PC-9 (cell line): Measurements from ENCODE around the gene CCT2. TPM values are rescaled to one million over a fixed set of nuclear protein-coding genes. Genes with fewer than 3 reads are reported as not detected.

Experiments
- Bru-seq: library from RNA; stranded (reverse); fragments of 400-500 nt; gene quantifications from one replicate; lab custom pipeline; 2021; lab: Mats Ljungman, UMichigan
- BruChase-seq, 2 experiments: library from RNA; stranded (reverse); fragments of 400-500 nt; gene quantifications; one replicate each; lab custom pipeline; 2021; lab: Mats Ljungman, UMichigan
- BruUV-seq: library from RNA; stranded (reverse); fragments of 400-500 nt; replicated peaks from 2 replicates; lab custom pipeline; 2021; lab: Mats Ljungman, UMichigan
- CTCF ChIA-PET: fragments of 300-600 bp; sonication (Branson Sonifier 250); formaldehyde crosslinking; loops from one replicate; lab custom pipeline; 2022; ENCODE audit warnings: antibody characterized with exemption; lab: Charles Lee
- POLR2A ChIA-PET: fragments of 300-600 bp; sonication (Branson Sonifier 250); formaldehyde crosslinking; loops from one replicate; lab custom pipeline; 2022; ENCODE audit warnings: antibody characterized with exemption; ENCODE audit not compliant: unreplicated experiment; lab: Charles Lee
- DNase-seq, 2 experiments: peaks; one replicate each; pipeline versions ENCODE4 v3.0.0 to v3.0.0-alpha.2; 2015 to 2022; ENCODE audit warnings: mixed read lengths in 1 of 2
- H2AFZ ChIP-seq: fragments of 200-600 bp; sonication (generic); 2 replicates; pipeline ENCODE4 v1.8.1; 2017; ENCODE audit warnings: antibody characterized with exemption
- H3F3A ChIP-seq: fragments of 200-600 bp; sonication (generic); 2 replicates; pipeline ENCODE4 v1.8.1; 2017; ENCODE audit warnings: antibody characterized with exemption, mild to moderate bottlenecking, low read depth; ENCODE audit not compliant: insufficient read depth
- H3K27ac ChIP-seq: fragments of 200-600 bp; sonication (generic); 2 replicates; pipeline ENCODE4 v1.6.1; 2016; ENCODE audit warnings: mixed run types
- H3K27me3 ChIP-seq: fragments of 200-600 bp; sonication (generic); 2 replicates; pipeline ENCODE4 v1.6.1; 2016; ENCODE audit warnings: low read depth, mixed run types; ENCODE audit not compliant: insufficient read depth
- H3K36me3 ChIP-seq: fragments of 200-600 bp; sonication (generic); 2 replicates; pipeline ENCODE4 v1.6.1; 2016; ENCODE audit warnings: low read depth, mixed run types
- H3K4me1 ChIP-seq: fragments of 200-600 bp; sonication (generic); replicated peaks from 2 replicates; pipeline ENCODE4 v1.6.1; 2016; ENCODE audit warnings: mixed run types; ENCODE audit not compliant: insufficient read depth
- H3K4me2 ChIP-seq: fragments of 200-600 bp; sonication (generic); 2 replicates; pipeline ENCODE4 v1.6.1; 2017; ENCODE audit warnings: mixed run types
- H3K4me3 ChIP-seq: fragments of 200-600 bp; sonication (generic); 2 replicates; pipeline ENCODE4 v1.6.1; 2016; ENCODE audit warnings: mixed run types
- H3K79me2 ChIP-seq: fragments of 200-600 bp; sonication (generic); 2 replicates; pipeline ENCODE4 v1.6.1; 2017; ENCODE audit warnings: low read depth, mixed run types
- H3K9me2 ChIP-seq: fragments of 200-600 bp; sonication (generic); 2 replicates; pipeline ENCODE4 v1.8.1; 2017; ENCODE audit warnings: mild to moderate bottlenecking; ENCODE audit not compliant: insufficient read depth
- H3K9me3 ChIP-seq: fragments of 200-600 bp; sonication (generic); 2 replicates; pipeline ENCODE4 v1.8.1; 2016; ENCODE audit warnings: low read depth; ENCODE audit not compliant: insufficient read depth
- H4K20me1 ChIP-seq: fragments of 200-600 bp; sonication (generic); 2 replicates; pipeline ENCODE4 v1.8.1; 2017; ENCODE audit not compliant: insufficient read depth
- CTCF ChIP-seq: fragments of 200-600 bp; sonication (generic); conservative IDR thresholded peaks from 2 replicates; pipeline ENCODE4 v1.6.1; 2017; ENCODE audit warnings: mixed run types, antibody characterized with exemption, mild to moderate bottlenecking, moderate library complexity
- EZH2 ChIP-seq: fragments of 200-600 bp; sonication (generic); IDR thresholded peaks from 2 replicates; pipeline ENCODE4 v1.8.0; 2017; ENCODE audit warnings: antibody characterized with exemption, low read depth
- intact Hi-C: fragments of 100-400 bp; cut with micrococcal nuclease; formaldehyde crosslinking; loops from one replicate; pipeline ENCODE4 v1.10.0; 2022; ENCODE audit not compliant: unreplicated experiment
- long read RNA-seq: library from polyadenylated mRNA; stranded (forward); transcript quantifications from one replicate; pipeline ENCODE4 v2.0.0, GENCODE V29; 2022
- total RNA-seq: library from RNA; stranded (reverse); gene quantifications from 2 replicates; pipeline ENCODE4 v1.2.3, GENCODE V29; 2021

The CCT2 gene
- total RNA-seq = 136 and 162 TPM in 2 replicates
- Bru-seq, nascent RNA = percentile 97 among the genes with signal in this experiment
- BruChase-seq, experiment 1, labeled RNA remaining after a 2-hour chase = percentile 97 among the genes with signal in this experiment
- BruChase-seq, experiment 2, labeled RNA remaining after a 6-hour chase = percentile 99 among the genes with signal in this experiment
- long read RNA-seq, transcript CCT2-201 (16 exons, 2,041 nt) = major isoform, 247 of 275 reads
- long read RNA-seq, partial matches to known transcripts = 12 of 275 reads
- long read RNA-seq, other reads (novel, unspliced or antisense) = 16 of 275 reads

GRCh38 chr12:69585189-69586062 is at the start of gene CCT2:
CCT2 (plus strand) TSS chr12:69585459; CDS start chr12:69585522, 63 bp downstream.
- Histone ChIP-seq H3K4me1 (peaks cover 13% of the 10 kb centered on the region; the same call in 1 of the 2 replicates), H3K36me3 (peaks cover 43% of the 10 kb centered on the region), H4K20me1 (peaks cover 35% of the 10 kb centered on the region), H2AFZ (peak within 1 kb of the TSS; percentile 96), H3K9me2 (no peaks in the 10 kb centered on the region), H3F3A (peaks cover 6% of the 10 kb centered on the region; the same call in 1 of the 2 replicates), H3K4me2 (peak within 1 kb of the TSS; percentile 97), H3K27ac (peak within 1 kb of the TSS; percentile 82), H3K79me2 (peaks cover 47% of the 10 kb centered on the region), H3K9me3 (no peaks in the 10 kb centered on the region), H3K4me3 (peak within 1 kb of the TSS; percentile 77), H3K27me3 (no peaks in the 10 kb centered on the region)
- TF ChIP-seq EZH2 (no peak), CTCF (no peak; the same call in 1 of the 2 replicates)
- peak; percentile 85 to 93 for DNase-seq
- POLR2A ChIA-PET = interaction anchor here (0.5 to 0.7 kb wide), 4 partner anchors 9 to 1542 kb away, joined by 3 to 7 read pairs (median 3); no protein-coding TSS in a partner anchor
- CTCF ChIA-PET = interaction anchor here (0.6 kb wide), 1 partner anchor 27 kb away, joined by 4 read pairs; no protein-coding TSS in a partner anchor
- intact Hi-C loops = loop anchor here (5.0 kb wide), 1 partner anchor 178 kb away; no protein-coding TSS in a partner anchor
- TSS peak; percentile 88 for BruUV-seq

GRCh38 chr12:69540987-69541386 is 44.3 kb upstream of the CCT2 start:
- H3K36me3 ChIP-seq = no peaks in the 10 kb centered on the region
- H3K9me3 ChIP-seq = no peaks in the 10 kb centered on the region
- intact Hi-C loops = no loop called here
- POLR2A ChIA-PET = no interaction called here
- TF ChIP-seq EZH2 = no peak
- TF ChIP-seq CTCF = no peak; the same call in 1 of the 2 replicates
- DNase-seq = no peak
- no peaks in the 10 kb centered on the region for H3K79me2 ChIP-seq
- CTCF ChIA-PET = no interaction called here
- H3K9me2 ChIP-seq = no peaks in the 10 kb centered on the region
- no peak overlapping the region for H3K27ac ChIP-seq
- no peaks in the 10 kb centered on the region for H3K27me3 ChIP-seq
- peaks cover 5% of the 10 kb centered on the region; the same call in 1 of the 2 replicates for H4K20me1 ChIP-seq
- H3K4me2 ChIP-seq = no peak overlapping the region
- peaks cover 4% of the 10 kb centered on the region; the same call in 1 of the 2 replicates for H3F3A ChIP-seq
- H3K4me3 ChIP-seq = no peak overlapping the region
- H3K4me1 ChIP-seq = no peaks in the 10 kb centered on the region
- no TSS peak for BruUV-seq
- no peak overlapping the region for H2AFZ ChIP-seq

GRCh38 chr12:69544087-69544486 is 41.2 kb upstream of the CCT2 start:
- intact Hi-C loops = no loop called here
- H3K4me3 ChIP-seq = no peak overlapping the region
- DNase-seq = no peak
- no peak overlapping the region for H3K27ac ChIP-seq
- no peak overlapping the region for H3K4me2 ChIP-seq
- H3K36me3 ChIP-seq = no peaks in the 10 kb centered on the region
- H3F3A ChIP-seq = 0 out of 2 replicates have a peak, but pooled peaks cover 4% of the 10 kb centered on the region
- CTCF ChIA-PET = no interaction called here
- no peaks in the 10 kb centered on the region for H3K9me3 ChIP-seq
- BruUV-seq = no TSS peak
- no peaks in the 10 kb centered on the region for H3K9me2 ChIP-seq
- no peaks in the 10 kb centered on the region for H3K4me1 ChIP-seq
- TF ChIP-seq CTCF = no peak
- no peak for TF ChIP-seq EZH2
- POLR2A ChIA-PET = no interaction called here
- no peaks in the 10 kb centered on the region for H3K27me3 ChIP-seq
- H4K20me1 ChIP-seq = no peaks in the 10 kb centered on the region
- H3K79me2 ChIP-seq = no peaks in the 10 kb centered on the region
- H2AFZ ChIP-seq = no peak overlapping the region
